Panc1 (cell line): ENCODE measurements around the gene SLC32A1.

Experiments used
- POLR2AphosphoS5 ChIP-seq: IDR thresholded peaks from 2 replicates; pipeline ENCODE4 v1.6.1; 2012; ENCODE audit warnings: mild to moderate bottlenecking, low read depth, low read length, moderate library complexity
- TF ChIP-seq, protein P1 (sequence below): fragments of 450-650 bp; IDR thresholded peaks from 2 replicates; pipeline ENCODE4 v1.5.1; 2017; ENCODE audit warnings: mild to moderate bottlenecking

DNA sequence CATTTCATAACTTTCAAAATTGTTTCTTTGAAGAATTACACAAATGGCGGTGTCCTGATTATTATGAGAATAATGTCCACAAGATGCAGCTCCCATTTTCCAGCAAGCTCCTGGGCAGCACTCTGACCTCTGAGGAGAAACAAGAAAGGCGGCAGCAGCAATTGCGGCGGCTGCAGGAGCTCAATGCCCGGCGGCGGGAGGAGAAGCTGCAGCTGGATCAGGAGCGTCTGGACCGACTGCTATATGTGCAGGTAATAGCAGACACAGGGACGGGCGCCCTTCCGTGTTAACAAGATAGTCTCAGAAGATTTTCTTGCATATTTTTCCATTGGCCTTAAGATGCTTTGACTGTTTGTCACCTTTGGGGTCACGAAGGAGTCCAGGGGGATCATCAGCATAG lies 30.6 kb downstream of the SLC32A1 start:
- TF ChIP-seq, protein P1, sequence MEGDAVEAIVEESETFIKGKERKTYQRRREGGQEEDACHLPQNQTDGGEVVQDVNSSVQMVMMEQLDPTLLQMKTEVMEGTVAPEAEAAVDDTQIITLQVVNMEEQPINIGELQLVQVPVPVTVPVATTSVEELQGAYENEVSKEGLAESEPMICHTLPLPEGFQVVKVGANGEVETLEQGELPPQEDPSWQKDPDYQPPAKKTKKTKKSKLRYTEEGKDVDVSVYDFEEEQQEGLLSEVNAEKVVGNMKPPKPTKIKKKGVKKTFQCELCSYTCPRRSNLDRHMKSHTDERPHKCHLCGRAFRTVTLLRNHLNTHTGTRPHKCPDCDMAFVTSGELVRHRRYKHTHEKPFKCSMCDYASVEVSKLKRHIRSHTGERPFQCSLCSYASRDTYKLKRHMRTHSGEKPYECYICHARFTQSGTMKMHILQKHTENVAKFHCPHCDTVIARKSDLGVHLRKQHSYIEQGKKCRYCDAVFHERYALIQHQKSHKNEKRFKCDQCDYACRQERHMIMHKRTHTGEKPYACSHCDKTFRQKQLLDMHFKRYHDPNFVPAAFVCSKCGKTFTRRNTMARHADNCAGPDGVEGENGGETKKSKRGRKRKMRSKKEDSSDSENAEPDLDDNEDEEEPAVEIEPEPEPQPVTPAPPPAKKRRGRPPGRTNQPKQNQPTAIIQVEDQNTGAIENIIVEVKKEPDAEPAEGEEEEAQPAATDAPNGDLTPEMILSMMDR, result no peak
- TF ChIP-seq POLR2AphosphoS5, result no peak
